ENCODE data around the gene MBOAT2.

DNA sequence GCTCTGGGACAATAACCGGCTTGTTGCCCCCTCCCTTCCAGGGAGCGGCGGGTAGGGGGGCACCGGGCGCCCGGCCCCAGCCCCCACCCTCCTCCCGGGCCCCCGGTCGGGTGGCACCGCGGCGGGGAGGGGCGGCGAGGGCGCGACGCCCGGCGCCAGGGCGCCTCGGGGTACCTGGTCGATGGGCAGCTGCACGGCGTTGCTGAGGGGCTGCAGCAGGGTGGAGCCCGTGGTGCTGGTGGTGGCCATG, 193 bp downstream of the MBOAT2 start:
- TF ChIP-seq CTCF (conservative IDR thresholded peaks at IDR 0.05; ENCODE audit: low read depth, low read length) (no peak), EZH2 (IDR thresholded peaks at IDR 0.05; ENCODE audit: borderline replicate concordance, low read depth, low read length, poor library complexity, severe bottlenecking) (no peak)
